ENCODE data around the gene LRRK2. TPM values are rescaled to one million over a fixed set of nuclear protein-coding genes. Genes with fewer than 3 reads are reported as not detected.

Gene LRRK2
- total and polyA plus RNA-seq, 10 of the 15 experiments (the other 5 are each of a cell fraction or from before 2014, with no cell fraction given): 0.80 to 32.6 (median 1.4) TPM

GRCh38 chr12:40224439-40225291, at the start of gene LRRK2 (continued):
- TF ChIP-seq HSF1 (IDR thresholded peaks at IDR 0.05; ENCODE audit: low read depth, low read length) (no peak), SRF (IDR thresholded peaks at IDR 0.05; ENCODE audit: low read depth in 2 of 2, low read length in 2 of 2) (no peak), CREM (IDR thresholded peaks at IDR 0.05; ENCODE audit: low read depth) (0 out of 2 replicates have a peak, but pooled peaks have one; percentile 13), ZSCAN29 (IDR thresholded peaks at IDR 0.05) (peak; percentile 20; the same call in 1 of the 2 replicates), HDAC2 (IDR thresholded peaks at IDR 0.05) (no peak), NR2F1 (conservative IDR thresholded peaks at IDR 0.05) (peak; percentile 78), MTA2 (IDR thresholded peaks at IDR 0.05; ENCODE audit: low read depth) (peak; percentile 25; the same call in 1 of the 2 replicates), EZH2 (IDR thresholded peaks at IDR 0.05; ENCODE audit: borderline replicate concordance, control insufficient read depth, low read depth, low read length) (no peak), RELA (IDR thresholded peaks at IDR 0.05; ENCODE audit: borderline replicate concordance, partially characterized antibody) (no peak), MYB (IDR thresholded peaks at IDR 0.05; ENCODE audit: borderline replicate concordance, low read depth, low read length) (no peak), TCF7 (IDR thresholded peaks at IDR 0.05; ENCODE audit: borderline replicate concordance) (no peak), CBX3 (IDR thresholded peaks at IDR 0.05; ENCODE audit: borderline replicate concordance, low read depth) (no peak), RB1 (IDR thresholded peaks at IDR 0.05; ENCODE audit: borderline replicate concordance) (peak; percentile 83; the same call in 1 of the 2 replicates), TAF1 (IDR thresholded peaks at IDR 0.05; ENCODE audit: borderline replicate concordance, low read depth, low read length) (no peak), KLF5 (IDR thresholded peaks at IDR 0.05; ENCODE audit: partially characterized antibody) (no peak), SIX5 (IDR thresholded peaks at IDR 0.05; ENCODE audit: low read depth, low read length, severe bottlenecking) (no peak), E2F4 (IDR thresholded peaks at IDR 0.05; ENCODE audit: low read depth, low read length) (no peak), NBN (IDR thresholded peaks at IDR 0.05) (no peak), NFIC (IDR thresholded peaks at IDR 0.05; ENCODE audit: low read depth, low read length) (no peak), BMI1 (IDR thresholded peaks at IDR 0.05; ENCODE audit: borderline replicate concordance) (no peak), ZNF622 (IDR thresholded peaks at IDR 0.05) (no peak), POLR2AphosphoS2 (IDR thresholded peaks at IDR 0.05; ENCODE audit: low read depth, low read length) (no peak), BCLAF1 (IDR thresholded peaks at IDR 0.05) (no peak), SUZ12 (IDR thresholded peaks at IDR 0.05; ENCODE audit: unreplicated experiment) (peak; percentile 90)
- TF ChIP-seq, protein P1, sequence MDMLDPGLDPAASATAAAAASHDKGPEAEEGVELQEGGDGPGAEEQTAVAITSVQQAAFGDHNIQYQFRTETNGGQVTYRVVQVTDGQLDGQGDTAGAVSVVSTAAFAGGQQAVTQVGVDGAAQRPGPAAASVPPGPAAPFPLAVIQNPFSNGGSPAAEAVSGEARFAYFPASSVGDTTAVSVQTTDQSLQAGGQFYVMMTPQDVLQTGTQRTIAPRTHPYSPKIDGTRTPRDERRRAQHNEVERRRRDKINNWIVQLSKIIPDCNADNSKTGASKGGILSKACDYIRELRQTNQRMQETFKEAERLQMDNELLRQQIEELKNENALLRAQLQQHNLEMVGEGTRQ (IDR thresholded peaks at IDR 0.05; ENCODE audit: borderline replicate concordance, low read depth, low read length): no peak
